GM13976 (cell line): ENCODE data around the gene SEMA5B.

Experiments used
- DNase-seq: peaks from one replicate; pipeline ENCODE4 v3.0.0; 2012; ENCODE audit warnings: low spot score
- CTCF ChIP-seq: IDR thresholded peaks from 2 replicates; pipeline ENCODE4 v1.5.1; 2012; ENCODE audit warnings: borderline replicate concordance, mild to moderate bottlenecking; ENCODE audit not compliant: insufficient read depth; ENCODE audit errors: extremely low read depth, missing control alignments, control extremely low read depth
- in situ Hi-C: fragments of 300-500 bp; cut with MboI; formaldehyde crosslinking; loops from one replicate; pipeline ENCODE4 v1.12.0; 2022; ENCODE audit warnings: low sequenced_read_pairs, mixed read lengths, inconsistent platforms; ENCODE audit not compliant: unreplicated experiment

SEMA5B gene

GRCh38 chr3:123072152-123072551 is 44.6 kb upstream of the SEMA5B start:
- no peak for TF ChIP-seq CTCF
- DNase-seq, result no peak
- in situ Hi-C loops, result no loop called here

DNA sequence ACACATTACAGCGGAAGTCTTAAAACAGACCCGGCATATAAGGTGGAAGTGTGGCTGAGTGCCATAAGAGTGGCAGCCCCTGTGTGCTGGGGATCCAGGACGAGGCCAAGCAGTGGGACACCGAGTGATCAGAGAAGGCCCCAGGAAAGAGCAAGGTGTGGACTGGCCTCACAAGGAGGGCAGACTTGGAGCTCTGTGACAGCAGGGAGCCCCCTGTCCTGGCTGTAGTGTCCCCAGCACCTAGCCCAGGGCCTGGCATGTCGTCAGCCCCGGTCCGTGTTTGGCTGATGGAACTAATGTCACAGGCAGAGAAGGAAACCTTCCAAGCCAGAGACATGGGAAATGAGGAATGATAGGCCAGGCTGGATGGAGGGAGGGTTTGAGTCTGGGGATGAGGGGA is 44.0 kb upstream of the SEMA5B start:
- in situ Hi-C loops, result no loop called here

GRCh38 chr3:123071146-123071545 is 43.6 kb upstream of the SEMA5B start:
- TF ChIP-seq CTCF, result no peak
- in situ Hi-C loops, result no loop called here
- no peak for DNase-seq

More for the DNA sequence above, 44.0 kb upstream of the SEMA5B start:
- no peak for TF ChIP-seq CTCF
- DNase-seq, result no peak

- TF ChIP-seq CTCF, result no peak
- in situ Hi-C loops, result no loop called here
- DNase-seq, result no peak
Observed at GRCh38 chr3:123070510-123070909, 42.9 kb upstream of the SEMA5B start.

DNA sequence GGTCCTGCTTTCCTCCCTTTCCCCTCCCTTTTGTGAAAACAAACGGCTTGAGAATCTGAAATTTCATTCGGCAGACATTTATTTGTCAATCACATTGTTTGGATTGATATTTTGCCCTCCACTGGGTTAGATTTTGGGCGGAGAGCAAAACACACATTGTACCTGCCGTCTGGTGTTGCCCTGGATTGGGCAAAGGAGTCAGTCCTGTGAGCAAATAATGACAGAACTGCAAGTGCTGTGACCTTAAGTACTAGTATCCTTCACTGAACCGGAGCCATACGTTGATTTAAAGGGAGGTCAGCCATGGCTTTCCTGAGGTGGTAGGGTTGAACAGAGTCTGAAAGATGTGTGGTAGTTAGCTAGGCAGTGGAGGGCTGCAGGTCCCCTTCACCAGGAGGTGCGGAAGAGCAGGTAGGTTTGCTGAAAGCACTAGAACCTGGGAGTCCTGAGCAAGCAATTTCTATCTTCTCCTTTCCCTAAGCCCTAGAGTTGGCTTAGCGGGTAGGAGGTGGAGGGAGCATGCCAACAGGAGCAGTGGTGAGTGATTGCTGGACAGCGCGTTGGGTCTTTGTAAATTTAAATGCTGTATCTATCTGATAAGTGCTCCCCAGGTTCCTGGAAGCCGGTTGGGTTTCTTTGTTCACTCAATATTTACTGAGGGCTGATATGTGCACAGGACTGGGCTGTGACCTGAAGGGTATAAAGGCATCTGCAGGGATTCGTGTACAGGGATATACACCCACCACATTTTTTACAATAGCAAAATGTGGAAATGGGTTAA is 41.2 kb upstream of the SEMA5B start:
- in situ Hi-C loops, result no loop called here
- DNase-seq, result no peak
- no peak for TF ChIP-seq CTCF

DNA sequence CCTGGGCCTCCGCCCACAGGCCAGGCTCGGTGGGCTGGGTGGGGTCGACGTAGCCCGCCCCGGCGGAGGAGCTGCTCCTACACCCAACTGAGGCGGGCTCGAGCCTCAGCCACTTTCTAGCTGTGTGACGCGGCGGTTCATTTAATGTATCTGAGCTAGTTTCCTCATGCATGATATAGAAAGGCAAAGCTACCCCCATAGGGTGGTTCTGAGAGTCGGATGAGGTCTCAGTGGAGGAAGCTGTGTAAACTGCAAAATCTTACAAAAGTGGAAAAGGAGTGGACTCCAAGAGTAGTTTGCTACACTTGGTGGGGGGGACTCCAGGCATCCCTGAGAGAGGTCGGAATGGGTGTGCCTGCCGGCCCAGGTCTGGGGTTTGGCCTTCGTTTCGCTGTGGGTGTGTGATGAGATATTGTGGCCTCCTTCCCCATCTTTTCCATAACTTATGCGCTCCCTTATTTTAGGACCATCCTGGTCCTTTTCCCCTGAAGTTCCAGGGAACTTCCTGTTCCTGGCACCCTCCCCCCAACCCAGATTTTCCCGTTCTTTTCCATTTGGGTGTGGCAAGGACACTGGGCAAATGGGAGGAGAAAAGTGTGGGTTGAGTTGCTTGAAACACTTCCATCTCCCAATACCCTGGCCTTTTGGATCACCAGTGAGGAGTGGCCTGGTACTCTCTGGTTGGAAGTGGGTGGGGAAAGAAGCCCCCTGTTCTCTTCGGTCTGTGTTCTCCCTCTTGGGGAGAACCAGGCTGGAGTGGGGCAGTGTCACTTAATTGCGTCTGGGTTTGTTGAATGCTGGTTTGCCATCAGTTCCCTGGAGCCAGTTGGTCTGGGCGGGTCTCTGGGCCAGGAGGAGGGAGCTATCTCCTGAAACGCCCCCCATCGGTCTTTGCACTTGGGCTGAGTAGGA is 40.4 kb upstream of the SEMA5B start:
- in situ Hi-C loops, result no loop called here
- no peak for DNase-seq
- no peak for TF ChIP-seq CTCF
